Measurements from ENCODE around the gene PRKAR1B. TPM values are rescaled to one million over a fixed set of nuclear protein-coding genes. Genes with fewer than 3 reads are reported as not detected.

PRKAR1B gene
- total and polyA plus RNA-seq, 2 donors = 12.3 to 13.7 TPM

DNA sequence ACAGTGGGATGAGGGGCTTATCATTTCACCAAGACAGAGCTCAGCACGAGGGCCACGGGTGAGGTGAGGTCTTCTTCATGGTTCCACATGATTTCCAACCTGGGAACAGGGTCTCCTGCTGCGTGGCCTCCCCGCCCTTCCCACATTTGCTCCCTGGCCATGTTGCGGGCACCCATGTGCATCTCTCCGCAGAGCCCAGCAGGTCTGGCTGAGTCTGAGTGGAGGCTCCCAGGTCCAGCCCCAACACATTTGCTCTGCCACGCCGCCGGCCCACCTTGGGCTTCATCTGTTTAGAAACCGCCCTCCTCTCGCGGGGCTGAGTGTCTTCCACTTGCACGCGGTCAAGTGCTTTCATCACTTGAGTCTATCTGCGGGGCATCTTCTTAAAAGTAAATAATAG, 14.8 kb upstream of the PRKAR1B start:
- 87% methylated on average over 15 of the region's 15 CpGs for WGBS
- Histone ChIP-seq H3K36me3 (ENCODE audit: insufficient read depth) (peaks cover 5% of the 10 kb centered on the region), H3K4me3 (ENCODE audit: low read depth, low read length) (no peak overlapping the region), H3K27ac (ENCODE audit: low read depth) (no peak overlapping the region), H3K4me1 (ENCODE audit: insufficient read depth) (no peaks in the 10 kb centered on the region)
- DNase-seq (ENCODE audit: extremely low spot score) = no peak

- 95% methylated on average over 17 of the region's 17 CpGs for WGBS
- no peak overlapping the region for H3K27ac ChIP-seq (ENCODE audit: low read depth)
- no peaks in the 10 kb centered on the region for H3K4me1 ChIP-seq (ENCODE audit: insufficient read depth)
- H3K4me3 ChIP-seq (ENCODE audit: low read depth, low read length) = no peak overlapping the region
- no peak for DNase-seq (ENCODE audit: extremely low spot score)
- peaks cover 5% of the 10 kb centered on the region for H3K36me3 ChIP-seq (ENCODE audit: insufficient read depth)
These were observed 14.2 kb upstream of the PRKAR1B start for GRCh38 chr7:741191-741671.

GRCh38 chr7:739983-740942, 13.2 kb upstream of the PRKAR1B start:
- no peaks in the 10 kb centered on the region for H3K4me1 ChIP-seq (ENCODE audit: insufficient read depth)
- no peak overlapping the region for H3K27ac ChIP-seq (ENCODE audit: low read depth)
- no peak overlapping the region for H3K4me3 ChIP-seq (ENCODE audit: low read depth, low read length)
- H3K36me3 ChIP-seq (ENCODE audit: insufficient read depth) = peaks cover 5% of the 10 kb centered on the region
- WGBS = 94% methylated on average over 46 of the region's 46 CpGs
- no peak for DNase-seq (ENCODE audit: extremely low spot score)

- WGBS = 94% methylated on average over 31 of the region's 31 CpGs
- H3K27ac ChIP-seq (ENCODE audit: low read depth) = no peak overlapping the region
- no peaks in the 10 kb centered on the region for H3K4me1 ChIP-seq (ENCODE audit: insufficient read depth)
- no peak for DNase-seq (ENCODE audit: extremely low spot score)
- H3K36me3 ChIP-seq (ENCODE audit: insufficient read depth) = peaks cover 5% of the 10 kb centered on the region
- H3K4me3 ChIP-seq (ENCODE audit: low read depth, low read length) = no peak overlapping the region
These were observed 12.4 kb upstream of the PRKAR1B start for GRCh38 chr7:739455-739982.

DNA sequence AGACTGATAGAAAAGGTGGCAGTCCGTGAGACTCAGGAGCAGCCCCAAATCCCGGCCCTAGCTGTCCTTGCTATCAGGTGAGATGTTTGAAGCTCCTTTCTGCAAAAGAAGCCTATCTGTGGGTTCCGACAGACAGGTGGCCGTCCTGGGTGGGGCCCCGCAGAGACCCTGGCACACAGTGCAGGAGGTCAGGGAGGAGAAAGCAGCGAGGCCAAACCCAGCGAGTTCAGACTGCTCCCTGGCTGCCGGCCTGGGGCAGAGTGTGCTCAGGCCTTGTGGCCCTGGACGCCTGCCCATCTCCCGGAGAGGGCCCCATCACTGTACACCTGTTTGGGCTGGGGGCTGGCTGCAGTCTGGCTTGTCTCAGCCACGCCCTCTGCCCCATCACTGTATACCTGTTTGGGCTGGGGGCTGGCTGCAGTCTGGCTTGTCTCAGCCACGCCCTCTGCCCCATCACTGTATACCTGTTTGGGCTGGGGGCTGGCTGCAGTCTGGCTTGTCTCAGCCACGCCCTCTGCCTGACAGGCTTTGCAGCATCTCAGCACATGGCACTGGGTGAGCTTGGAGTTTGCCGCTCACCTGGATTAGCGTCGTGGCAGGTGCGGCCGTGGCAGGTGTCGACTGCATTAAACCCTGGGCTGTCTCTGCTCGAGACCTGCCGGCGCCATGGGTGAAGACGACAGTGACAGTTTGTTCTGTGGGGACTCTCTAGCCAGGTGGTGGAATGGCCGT, 11.8 kb upstream of the PRKAR1B start:
- peaks cover 5% of the 10 kb centered on the region for H3K36me3 ChIP-seq (ENCODE audit: insufficient read depth)
- no peaks in the 10 kb centered on the region for H3K4me1 ChIP-seq (ENCODE audit: insufficient read depth)
- 92% methylated on average over 24 of the region's 24 CpGs for WGBS
- no peak for DNase-seq (ENCODE audit: extremely low spot score)
- no peak overlapping the region for H3K27ac ChIP-seq (ENCODE audit: low read depth)
- H3K4me3 ChIP-seq (ENCODE audit: low read depth, low read length) = no peak overlapping the region

DNA sequence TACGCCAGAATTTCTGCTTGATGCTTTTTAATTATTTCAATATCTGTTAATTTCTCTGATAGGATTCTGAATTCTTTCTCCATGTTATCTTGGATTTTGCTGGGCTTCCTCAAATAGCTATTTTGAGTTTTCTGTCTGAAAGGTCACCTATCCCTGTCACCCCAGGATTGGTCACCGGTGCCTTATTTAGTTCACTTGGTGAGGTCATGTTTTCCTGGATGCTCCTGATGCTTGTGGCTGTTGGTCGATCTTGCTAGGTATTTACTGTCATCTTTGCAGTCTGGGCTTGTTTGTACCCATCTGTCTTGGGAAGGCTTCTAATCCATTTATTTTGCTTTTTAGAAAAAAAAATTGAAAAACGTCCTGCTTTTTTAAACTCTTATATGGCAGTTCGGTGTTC, 11.2 kb upstream of the PRKAR1B start:
- no peaks in the 10 kb centered on the region for H3K4me1 ChIP-seq (ENCODE audit: insufficient read depth)
- no peak overlapping the region for H3K4me3 ChIP-seq (ENCODE audit: low read depth, low read length)
- no peak for DNase-seq (ENCODE audit: extremely low spot score)
- no peak overlapping the region for H3K27ac ChIP-seq (ENCODE audit: low read depth)
- 89% methylated on average over 5 of the region's 5 CpGs for WGBS
- H3K36me3 ChIP-seq (ENCODE audit: insufficient read depth) = peaks cover 5% of the 10 kb centered on the region

- 98% methylated on average over 11 of the region's 11 CpGs for WGBS
- no peak for DNase-seq (ENCODE audit: extremely low spot score)
- no peak overlapping the region for H3K27ac ChIP-seq (ENCODE audit: low read depth)
- no peaks in the 10 kb centered on the region for H3K36me3 ChIP-seq (ENCODE audit: insufficient read depth)
- no peak overlapping the region for H3K4me3 ChIP-seq (ENCODE audit: low read depth, low read length)
- H3K4me1 ChIP-seq (ENCODE audit: insufficient read depth) = no peaks in the 10 kb centered on the region
These were observed 7.7 kb upstream of the PRKAR1B start for GRCh38 chr7:734808-735207.

GRCh38 chr7:734214-734613, 7.1 kb upstream of the PRKAR1B start:
- H3K4me3 ChIP-seq (ENCODE audit: low read depth, low read length) = no peak overlapping the region

GRCh38 chr7:732556-732955, 5.5 kb upstream of the PRKAR1B start:
- Histone ChIP-seq H3K4me1 (ENCODE audit: insufficient read depth) (no peaks in the 10 kb centered on the region), H3K36me3 (ENCODE audit: insufficient read depth) (no peaks in the 10 kb centered on the region), H3K27ac (ENCODE audit: low read depth) (no peak overlapping the region), H3K4me3 (ENCODE audit: low read depth, low read length) (no peak overlapping the region)
- no peak for DNase-seq (ENCODE audit: extremely low spot score)
- 86% methylated on average over 3 of the region's 3 CpGs for WGBS

More at GRCh38 chr7:734214-734613, 7.1 kb upstream of the PRKAR1B start:
- no peak for DNase-seq (ENCODE audit: extremely low spot score)
- no peaks in the 10 kb centered on the region for H3K36me3 ChIP-seq (ENCODE audit: insufficient read depth)
- H3K27ac ChIP-seq (ENCODE audit: low read depth) = no peak overlapping the region
- H3K4me1 ChIP-seq (ENCODE audit: insufficient read depth) = no peaks in the 10 kb centered on the region
- 98% methylated on average over 4 of the region's 4 CpGs for WGBS

GRCh38 chr7:732094-732541, 5.0 kb upstream of the PRKAR1B start:
- no peak overlapping the region for H3K27ac ChIP-seq (ENCODE audit: low read depth)
- H3K4me3 ChIP-seq (ENCODE audit: low read depth, low read length) = no peak overlapping the region
- no peaks in the 10 kb centered on the region for H3K4me1 ChIP-seq (ENCODE audit: insufficient read depth)
- no peaks in the 10 kb centered on the region for H3K36me3 ChIP-seq (ENCODE audit: insufficient read depth)
- 61% methylated on average over 17 of the region's 17 CpGs for WGBS
- DNase-seq (ENCODE audit: extremely low spot score) = no peak

GRCh38 chr7:731440-732085, 4.5 kb upstream of the PRKAR1B start:
- no peak for DNase-seq (ENCODE audit: extremely low spot score)
- Histone ChIP-seq H3K4me3 (ENCODE audit: low read depth, low read length) (no peak overlapping the region), H3K27ac (ENCODE audit: low read depth) (no peak overlapping the region), H3K36me3 (ENCODE audit: insufficient read depth) (no peaks in the 10 kb centered on the region), H3K4me1 (ENCODE audit: insufficient read depth) (no peaks in the 10 kb centered on the region)
- 90% methylated on average over 17 of the region's 17 CpGs for WGBS

DNA sequence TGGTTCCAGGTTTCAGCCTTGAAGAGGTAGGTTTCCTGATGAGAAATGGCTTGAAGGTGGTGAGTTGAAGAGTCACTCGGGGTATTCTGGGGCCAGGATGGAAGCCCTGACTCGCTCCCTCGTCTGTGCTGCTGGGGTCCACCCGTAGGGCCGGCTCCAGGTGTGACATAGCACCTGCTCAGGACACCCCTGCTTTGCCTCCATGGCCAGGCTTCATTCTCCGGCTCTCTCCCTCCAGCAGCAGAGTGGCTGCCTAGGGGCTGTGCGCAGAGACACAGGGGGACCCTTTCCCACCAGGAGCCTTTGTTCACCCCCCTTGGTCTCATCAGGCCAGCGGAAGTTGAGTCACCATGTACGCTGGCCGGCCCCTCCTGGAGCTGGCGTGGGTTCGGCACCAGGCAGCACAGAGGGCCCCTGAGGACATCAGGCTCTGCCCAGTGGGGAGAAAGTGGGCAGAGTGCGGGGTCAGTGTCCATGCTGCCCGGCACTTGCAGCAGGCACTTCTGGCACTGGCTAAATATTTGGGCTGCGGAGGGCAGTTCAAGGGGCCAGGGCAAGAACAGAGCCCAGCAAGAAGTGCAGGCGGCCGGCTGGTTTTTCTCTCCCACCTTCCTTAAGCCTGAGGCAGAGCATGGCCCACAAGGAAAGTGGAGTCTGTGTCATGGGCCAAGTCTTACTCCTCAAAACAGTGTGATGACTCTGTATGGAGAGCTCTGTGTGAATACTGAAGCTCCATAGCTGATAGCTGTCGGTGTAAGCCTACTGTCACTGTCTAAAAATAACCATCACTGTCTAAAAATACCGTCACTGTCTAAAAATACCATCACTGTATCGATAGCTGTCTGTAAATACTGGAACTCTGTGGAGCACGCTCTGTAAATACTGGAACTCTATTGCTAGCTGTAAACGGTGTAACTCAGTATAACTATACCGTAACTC, 3.7 kb upstream of the PRKAR1B start:
- Histone ChIP-seq H3K4me3 (ENCODE audit: low read depth, low read length) (no peak overlapping the region), H3K27ac (ENCODE audit: low read depth) (no peak overlapping the region)
- DNase-seq (ENCODE audit: extremely low spot score) = no peak

More for the DNA sequence above, 3.7 kb upstream of the PRKAR1B start:
- H3K4me1 ChIP-seq (ENCODE audit: insufficient read depth) = no peaks in the 10 kb centered on the region
- H3K36me3 ChIP-seq (ENCODE audit: insufficient read depth) = no peaks in the 10 kb centered on the region
- WGBS = 83% methylated on average over 23 of the region's 23 CpGs

Data from urinary bladder (tissue), 4 donors.